ENCODE measurements around the gene STMP1.
"Not testable (repeated sequence)": the region's sequence is repeated elsewhere in the genome, so short reads cannot be mapped to it uniquely, and the experiment has no call there.

Gene STMP1

DNA sequence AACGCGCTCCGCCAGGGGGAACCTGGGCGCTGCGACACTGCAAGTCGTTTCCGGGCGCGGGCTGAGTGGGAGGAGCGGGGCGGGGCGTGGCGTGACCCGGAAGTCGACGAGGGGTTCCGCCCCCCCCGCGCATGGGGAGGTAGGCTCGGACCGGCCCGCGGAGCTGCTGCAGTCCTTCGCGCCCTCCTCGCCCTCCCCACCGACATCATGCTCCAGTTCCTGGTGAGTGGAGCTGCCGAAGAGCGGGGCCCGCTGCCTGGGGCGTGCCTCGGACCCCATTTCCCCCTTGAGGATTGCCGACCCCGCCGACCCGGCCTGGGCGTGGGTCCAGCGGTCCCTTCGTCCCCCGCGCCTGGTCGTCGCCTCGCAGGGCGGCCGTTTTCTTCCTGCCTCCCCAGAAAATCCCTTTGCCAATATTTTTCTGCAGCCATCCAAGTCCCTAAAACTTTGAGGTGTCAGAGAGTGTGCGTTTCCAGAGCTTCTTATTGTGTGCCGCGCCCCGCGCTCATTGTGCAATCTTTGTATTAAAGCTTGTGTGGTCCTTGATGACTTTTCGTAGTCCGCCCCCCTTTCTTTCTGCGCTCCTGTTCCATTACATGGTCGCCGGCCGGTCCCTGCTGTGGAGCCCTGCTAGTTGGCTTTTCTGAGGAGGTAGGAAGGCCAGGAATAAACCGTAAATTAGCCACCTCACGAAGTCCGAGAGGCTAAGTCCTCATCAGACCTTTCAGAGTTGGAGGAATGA is at the start of gene STMP1:
Gene STMP1, plus strand, starts transcription at position 142 of the 742 bp plus-strand sequence.
- peak within 1 kb of the TSS; percentile 96 for H3K4me3 ChIP-seq (ENCODE audit: low read depth in 1 of 2, low read length in 2 of 2)
- H3K9me3 ChIP-seq (ENCODE audit: control insufficient read depth in 1 of 2, low read length in 2 of 2), result no peaks in the 10 kb centered on the region
- peaks cover 0 to 12% of the 10 kb centered on the region in 2 donors for H3K4me1 ChIP-seq (ENCODE audit: control insufficient read depth in 1 of 2, insufficient read depth in 2 of 2, low read length in 2 of 2)
- H3K27ac ChIP-seq (ENCODE audit: low read depth, low read length), result peak within 1 kb of the TSS; percentile 88
- no peaks in the 10 kb centered on the region for H3K27me3 ChIP-seq (ENCODE audit: control insufficient read depth in 1 of 2, insufficient read depth in 2 of 2, low read length in 2 of 2)
- no peaks in the 10 kb centered on the region for H3K36me3 ChIP-seq (ENCODE audit: control insufficient read depth in 1 of 2, insufficient read depth in 2 of 2, low read length in 2 of 2)
- peak within 1 kb of the TSS; percentile 90 to 94 for H3K9ac ChIP-seq (ENCODE audit: low read depth in 1 of 2, low read length in 2 of 2)

DNA sequence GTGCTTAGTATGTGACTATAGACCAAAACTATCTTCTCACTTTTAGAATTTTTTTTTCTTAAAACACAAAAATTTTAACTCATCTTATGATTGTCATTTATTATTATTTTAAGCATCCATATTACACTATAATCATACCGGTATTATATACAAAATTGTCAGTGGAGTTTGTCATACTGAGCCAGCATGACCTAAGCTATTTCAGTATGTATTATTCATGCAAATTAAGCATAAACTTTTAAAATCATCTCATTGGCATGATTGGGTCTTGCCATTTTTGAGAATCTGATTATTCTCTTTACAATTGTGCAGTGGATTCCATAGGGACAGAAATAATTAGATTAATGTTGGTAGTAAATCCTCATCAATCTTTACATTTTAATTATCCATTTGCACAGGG is 46.2 kb upstream of the STMP1 start:
- Histone ChIP-seq H3K36me3 (ENCODE audit: control insufficient read depth in 1 of 2, insufficient read depth in 2 of 2, low read length in 2 of 2) (peaks cover 19 to 61% of the 10 kb centered on the region in 2 donors), H3K9ac (ENCODE audit: low read depth in 1 of 2, low read length in 2 of 2) (no peak overlapping the region), H3K4me1 (ENCODE audit: control insufficient read depth in 1 of 2, insufficient read depth in 2 of 2, low read length in 2 of 2) (no peaks in the 10 kb centered on the region), H3K9me3 (ENCODE audit: control insufficient read depth in 1 of 2, low read length in 2 of 2) (no peaks in the 10 kb centered on the region), H3K4me3 (ENCODE audit: low read depth in 1 of 2, low read length in 2 of 2) (no peak overlapping the region), H3K27me3 (ENCODE audit: control insufficient read depth in 1 of 2, insufficient read depth in 2 of 2, low read length in 2 of 2) (no peaks in the 10 kb centered on the region), H3K27ac (ENCODE audit: low read depth, low read length) (no peak overlapping the region)

- Histone ChIP-seq H3K9me3 (ENCODE audit: control insufficient read depth in 1 of 2, low read length in 2 of 2) (no peaks in the 10 kb centered on the region), H3K9ac (ENCODE audit: low read depth in 1 of 2, low read length in 2 of 2) (no peak overlapping the region), H3K4me3 (ENCODE audit: low read depth in 1 of 2, low read length in 2 of 2) (no peak overlapping the region), H3K4me1 (ENCODE audit: control insufficient read depth in 1 of 2, insufficient read depth in 2 of 2, low read length in 2 of 2) (no peaks in the 10 kb centered on the region), H3K27ac (ENCODE audit: low read depth, low read length) (no peak overlapping the region), H3K27me3 (ENCODE audit: control insufficient read depth in 1 of 2, insufficient read depth in 2 of 2, low read length in 2 of 2) (no peaks in the 10 kb centered on the region), H3K36me3 (ENCODE audit: control insufficient read depth in 1 of 2, insufficient read depth in 2 of 2, low read length in 2 of 2) (peaks cover 19 to 57% of the 10 kb centered on the region in 2 donors)
Observed at GRCh38 chr7:135617781-135618180, 44.5 kb upstream of the STMP1 start.

- peaks cover 19 to 60% of the 10 kb centered on the region in 2 donors for H3K36me3 ChIP-seq (ENCODE audit: control insufficient read depth in 1 of 2, insufficient read depth in 2 of 2, low read length in 2 of 2)
- H3K9me3 ChIP-seq (ENCODE audit: control insufficient read depth in 1 of 2, low read length in 2 of 2), result no peaks in the 10 kb centered on the region
- H3K4me1 ChIP-seq (ENCODE audit: control insufficient read depth in 1 of 2, insufficient read depth in 2 of 2, low read length in 2 of 2), result no peaks in the 10 kb centered on the region
- no peaks in the 10 kb centered on the region for H3K27me3 ChIP-seq (ENCODE audit: control insufficient read depth in 1 of 2, insufficient read depth in 2 of 2, low read length in 2 of 2)
- no peak overlapping the region for H3K4me3 ChIP-seq (ENCODE audit: low read depth in 1 of 2, low read length in 2 of 2)
- no peak overlapping the region for H3K27ac ChIP-seq (ENCODE audit: low read depth, low read length)
- no peak overlapping the region for H3K9ac ChIP-seq (ENCODE audit: low read depth in 1 of 2, low read length in 2 of 2)
Observed at GRCh38 chr7:135618510-135618909, 43.8 kb upstream of the STMP1 start.

DNA sequence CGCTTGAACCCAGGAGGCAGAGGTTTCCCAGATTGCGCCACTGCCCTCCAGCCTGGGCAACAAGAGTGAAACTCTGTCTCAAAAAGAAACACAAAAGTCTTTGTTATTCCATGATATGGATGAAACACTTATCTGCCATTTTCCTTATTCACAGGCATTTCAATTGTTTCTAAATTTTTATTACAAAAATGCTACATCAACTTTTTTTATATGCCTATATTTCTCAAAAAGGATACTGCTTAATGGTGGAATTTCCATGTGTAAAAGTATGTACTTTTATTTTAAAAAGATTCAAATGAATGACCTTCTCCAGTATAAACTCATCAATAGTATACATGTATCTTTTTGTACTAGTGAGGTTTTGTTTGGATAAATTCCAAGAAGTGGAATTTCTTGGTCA is 41.9 kb upstream of the STMP1 start:
- Histone ChIP-seq H3K9ac (ENCODE audit: low read depth in 1 of 2, low read length in 2 of 2) (no peak overlapping the region), H3K4me1 (ENCODE audit: control insufficient read depth in 1 of 2, insufficient read depth in 2 of 2, low read length in 2 of 2) (no peaks in the 10 kb centered on the region), H3K36me3 (ENCODE audit: control insufficient read depth in 1 of 2, insufficient read depth in 2 of 2, low read length in 2 of 2) (peaks cover 25 to 65% of the 10 kb centered on the region in 2 donors), H3K4me3 (ENCODE audit: low read depth in 1 of 2, low read length in 2 of 2) (no peak overlapping the region), H3K27ac (ENCODE audit: low read depth, low read length) (no peak overlapping the region), H3K9me3 (ENCODE audit: control insufficient read depth in 1 of 2, low read length in 2 of 2) (no peaks in the 10 kb centered on the region), H3K27me3 (ENCODE audit: control insufficient read depth in 1 of 2, insufficient read depth in 2 of 2, low read length in 2 of 2) (no peaks in the 10 kb centered on the region)

DNA sequence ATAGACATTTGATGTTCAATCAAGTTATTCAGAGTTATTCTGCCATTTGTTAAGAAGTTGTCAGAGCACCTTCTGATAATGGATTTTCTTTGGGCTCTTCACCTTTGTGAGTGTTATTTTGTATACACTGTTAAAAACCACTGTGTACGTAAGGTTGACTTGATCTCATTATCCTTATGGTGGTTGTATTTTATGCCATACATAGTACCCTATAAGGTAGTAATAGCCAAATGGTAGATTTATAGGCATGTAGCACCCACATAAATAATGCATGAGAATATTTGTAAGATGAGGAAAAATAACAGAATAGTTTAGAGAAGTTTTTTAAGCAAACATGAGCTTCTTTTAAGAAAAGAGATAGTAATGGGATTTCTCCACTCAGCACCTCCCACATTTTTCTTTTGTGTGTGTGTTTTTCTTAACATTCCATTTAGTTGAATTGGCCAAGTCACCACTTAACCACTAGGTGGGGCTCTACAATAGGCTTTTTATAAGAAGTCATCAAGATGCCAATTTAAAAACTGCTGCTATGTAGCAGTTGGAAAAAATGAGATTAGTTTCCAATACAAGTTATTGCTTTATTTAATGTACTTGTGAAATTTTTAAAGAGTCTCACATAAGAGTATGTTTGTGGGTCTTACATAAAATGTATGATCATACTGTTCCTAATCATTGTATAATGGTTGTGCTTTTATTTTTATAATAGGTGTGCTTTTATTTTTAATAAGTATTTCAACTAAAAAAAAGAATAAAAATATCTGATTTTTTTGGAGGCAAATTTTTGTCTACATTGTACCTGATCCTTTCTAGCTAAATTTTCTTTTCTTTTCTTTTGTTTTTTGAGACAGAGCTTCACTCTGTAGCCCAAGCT is 41.1 kb upstream of the STMP1 start:
- Histone ChIP-seq H3K36me3 (ENCODE audit: control insufficient read depth in 1 of 2, insufficient read depth in 2 of 2, low read length in 2 of 2) (peaks cover 31 to 67% of the 10 kb centered on the region in 2 donors), H3K4me1 (ENCODE audit: control insufficient read depth in 1 of 2, insufficient read depth in 2 of 2, low read length in 2 of 2) (no peaks in the 10 kb centered on the region), H3K27ac (ENCODE audit: low read depth, low read length) (no peak overlapping the region), H3K4me3 (ENCODE audit: low read depth in 1 of 2, low read length in 2 of 2) (no peak overlapping the region), H3K9me3 (ENCODE audit: control insufficient read depth in 1 of 2, low read length in 2 of 2) (no peaks in the 10 kb centered on the region), H3K27me3 (ENCODE audit: control insufficient read depth in 1 of 2, insufficient read depth in 2 of 2, low read length in 2 of 2) (no peaks in the 10 kb centered on the region), H3K9ac (ENCODE audit: low read depth in 1 of 2, low read length in 2 of 2) (no peak overlapping the region)

DNA sequence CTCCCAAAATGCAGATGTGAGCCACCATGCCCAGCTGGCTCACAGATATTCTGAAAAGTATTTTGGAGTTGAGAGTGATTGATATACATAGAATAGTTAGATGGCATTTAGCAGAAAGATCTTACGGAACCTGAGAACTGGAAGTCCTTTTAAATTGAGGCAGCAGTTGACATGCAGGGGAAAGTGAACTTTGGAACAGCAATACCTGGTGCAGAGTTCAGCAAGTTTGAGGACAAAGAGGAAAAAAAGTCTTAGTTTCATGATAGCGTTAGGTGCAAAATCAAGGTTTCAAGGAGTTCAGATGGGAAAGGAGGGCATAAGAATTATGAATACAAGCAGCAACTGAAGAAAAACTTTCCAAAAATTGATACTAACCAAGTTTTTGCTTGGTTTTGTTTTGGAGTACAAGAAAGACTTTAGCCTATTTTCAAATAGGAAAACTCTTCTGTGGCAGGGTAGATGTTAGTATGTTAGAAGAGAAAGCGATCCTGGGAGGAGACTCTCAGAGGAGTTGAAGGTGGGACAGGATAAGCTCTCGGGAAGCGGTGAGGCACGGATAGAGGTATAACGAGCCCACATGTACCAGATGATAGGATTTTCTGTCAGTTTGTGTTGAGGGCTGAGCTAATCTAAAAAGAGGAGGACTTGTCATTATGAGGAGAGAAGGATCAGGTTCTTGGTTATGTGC is 28.0 kb upstream of the STMP1 start:
- Histone ChIP-seq H3K9ac (ENCODE audit: low read depth in 1 of 2, low read length in 2 of 2) (no peak overlapping the region), H3K9me3 (ENCODE audit: control insufficient read depth in 1 of 2, low read length in 2 of 2) (no peaks in the 10 kb centered on the region), H3K27me3 (ENCODE audit: control insufficient read depth in 1 of 2, insufficient read depth in 2 of 2, low read length in 2 of 2) (no peaks in the 10 kb centered on the region), H3K36me3 (ENCODE audit: control insufficient read depth in 1 of 2, insufficient read depth in 2 of 2, low read length in 2 of 2) (peaks cover 24 to 58% of the 10 kb centered on the region in 2 donors), H3K27ac (ENCODE audit: low read depth, low read length) (no peak overlapping the region), H3K4me3 (ENCODE audit: low read depth in 1 of 2, low read length in 2 of 2) (no peak overlapping the region), H3K4me1 (ENCODE audit: control insufficient read depth in 1 of 2, insufficient read depth in 2 of 2, low read length in 2 of 2) (no peaks in the 10 kb centered on the region)

DNA sequence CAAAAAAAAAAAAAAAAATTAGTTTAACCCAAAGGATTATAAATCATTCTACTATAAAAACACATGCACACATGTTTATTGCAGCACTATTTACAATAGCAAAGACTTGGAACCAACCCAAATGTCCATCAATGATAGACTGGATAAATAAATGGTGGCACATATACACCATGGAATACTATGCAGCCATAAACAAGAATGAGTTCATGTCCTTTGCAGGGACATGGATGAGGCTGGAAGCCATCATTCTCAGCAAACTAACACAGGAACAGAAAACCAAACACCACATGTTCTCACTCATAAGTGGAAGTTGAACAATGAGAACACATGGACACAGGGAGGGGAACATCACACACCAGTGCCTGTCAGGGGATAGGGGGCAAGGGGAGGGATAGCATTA is 22.6 kb upstream of the STMP1 start:
- not testable (repeated sequence) for H3K4me1 ChIP-seq (ENCODE audit: control insufficient read depth in 1 of 2, insufficient read depth in 2 of 2, low read length in 2 of 2); H3K9ac ChIP-seq (ENCODE audit: low read depth in 1 of 2, low read length in 2 of 2); H3K9me3 ChIP-seq (ENCODE audit: control insufficient read depth in 1 of 2, low read length in 2 of 2); H3K27ac ChIP-seq (ENCODE audit: low read depth, low read length); H3K4me3 ChIP-seq (ENCODE audit: low read depth in 1 of 2, low read length in 2 of 2); H3K27me3 ChIP-seq (ENCODE audit: control insufficient read depth in 1 of 2, insufficient read depth in 2 of 2, low read length in 2 of 2)
- peaks cover 41 to 63% of the 10 kb centered on the region in 2 donors for H3K36me3 ChIP-seq (ENCODE audit: control insufficient read depth in 1 of 2, insufficient read depth in 2 of 2, low read length in 2 of 2)

DNA sequence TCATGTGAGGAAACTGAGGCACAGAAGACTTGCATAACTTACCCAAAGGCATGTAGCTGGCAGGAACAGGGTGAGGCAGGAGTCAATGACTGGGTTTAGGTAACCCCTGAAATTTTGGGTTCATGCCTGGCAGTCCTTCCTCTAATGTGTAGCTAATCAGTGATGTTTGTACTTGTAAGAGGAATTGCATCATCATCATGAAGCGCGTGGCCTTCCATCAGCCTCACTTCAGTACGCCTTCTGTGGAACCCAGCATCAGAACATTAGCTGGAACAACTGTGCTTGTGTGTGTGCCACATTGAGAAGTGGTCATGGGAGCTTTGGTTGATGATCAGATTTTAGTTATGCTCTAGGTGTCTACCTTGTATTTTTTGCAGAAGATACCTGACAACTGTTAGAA is 18.2 kb upstream of the STMP1 start:
- no peaks in the 10 kb centered on the region for H3K9me3 ChIP-seq (ENCODE audit: control insufficient read depth in 1 of 2, low read length in 2 of 2)
- peaks cover 30 to 52% of the 10 kb centered on the region in 2 donors for H3K36me3 ChIP-seq (ENCODE audit: control insufficient read depth in 1 of 2, insufficient read depth in 2 of 2, low read length in 2 of 2)
- no peak overlapping the region for H3K4me3 ChIP-seq (ENCODE audit: low read depth in 1 of 2, low read length in 2 of 2)
- no peak overlapping the region for H3K27ac ChIP-seq (ENCODE audit: low read depth, low read length)
- H3K4me1 ChIP-seq (ENCODE audit: control insufficient read depth in 1 of 2, insufficient read depth in 2 of 2, low read length in 2 of 2), result no peaks in the 10 kb centered on the region
- no peak overlapping the region for H3K9ac ChIP-seq (ENCODE audit: low read depth in 1 of 2, low read length in 2 of 2)
- H3K27me3 ChIP-seq (ENCODE audit: control insufficient read depth in 1 of 2, insufficient read depth in 2 of 2, low read length in 2 of 2), result no peaks in the 10 kb centered on the region

DNA sequence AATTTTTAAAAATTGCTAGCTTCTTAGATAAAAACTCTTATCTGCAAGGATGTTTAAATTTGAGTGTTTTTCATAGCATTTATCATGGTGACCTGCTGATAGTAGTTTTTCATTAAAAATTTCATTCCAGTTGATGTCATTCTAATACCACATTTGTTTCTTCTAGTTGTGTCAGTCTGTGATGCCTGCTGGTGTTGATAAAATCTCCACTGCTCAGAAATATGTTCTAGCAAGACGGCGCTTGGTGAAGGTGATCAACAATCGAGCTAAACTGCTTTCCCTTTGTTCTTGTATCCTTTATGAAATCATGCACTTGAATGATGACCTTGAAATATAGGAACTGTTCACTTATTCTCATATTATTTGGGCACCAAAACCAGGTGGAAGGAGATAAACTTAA is 17.6 kb upstream of the STMP1 start:
- Histone ChIP-seq H3K4me1 (ENCODE audit: control insufficient read depth in 1 of 2, insufficient read depth in 2 of 2, low read length in 2 of 2) (no peaks in the 10 kb centered on the region), H3K36me3 (ENCODE audit: control insufficient read depth in 1 of 2, insufficient read depth in 2 of 2, low read length in 2 of 2) (peaks cover 30 to 52% of the 10 kb centered on the region in 2 donors), H3K27me3 (ENCODE audit: control insufficient read depth in 1 of 2, insufficient read depth in 2 of 2, low read length in 2 of 2) (no peaks in the 10 kb centered on the region), H3K27ac (ENCODE audit: low read depth, low read length) (no peak overlapping the region), H3K9me3 (ENCODE audit: control insufficient read depth in 1 of 2, low read length in 2 of 2) (no peaks in the 10 kb centered on the region), H3K9ac (ENCODE audit: low read depth in 1 of 2, low read length in 2 of 2) (no peak overlapping the region), H3K4me3 (ENCODE audit: low read depth in 1 of 2, low read length in 2 of 2) (no peak overlapping the region)

Measured in duodenal mucosa (tissue), 2 donors.